PC-3 (cell line): ENCODE measurements around the gene MCRIP1.

Experiments
- CTCF ChIP-seq: fragments of 300-600 bp; sonication (generic); conservative IDR thresholded peaks from 2 replicates; pipeline ENCODE4 v1.5.1; 2017; ENCODE audit warnings: antibody characterized with exemption, low read depth, mild to moderate bottlenecking, low read length
- EZH2phosphoT487 ChIP-seq: fragments of 300-600 bp; sonication (generic); IDR thresholded peaks from 2 replicates; pipeline ENCODE4 v1.6.1; 2018; ENCODE audit warnings: mild to moderate bottlenecking, antibody characterized with exemption, low read length, borderline replicate concordance

GRCh38 chr17:81802048-81802758, 30.9 kb downstream of the MCRIP1 start:
- no peak for TF ChIP-seq EZH2phosphoT487
- TF ChIP-seq CTCF: no peak
